Stimulated activated CD4-positive, alpha-beta T cell treated with anti-CD3 and anti-CD28 coated beads, Interleukin-12 subunit alpha, Interleukin-12 subunit beta, amount 100 ng/mL, for 48 hours (primary cell): ENCODE results near the gene SLC6A19.
"Not testable (repeated sequence)": the region's sequence is repeated elsewhere in the genome, so short reads cannot be mapped to it uniquely, and the experiment has no call there.

Experiments
- DNase-seq, 3 donors: peaks; one replicate each; pipeline ENCODE4 v3.0.0-alpha.2; 2020; ENCODE audit warnings: low read depth in 2 of 3, low spot score in 1 of 3

Gene SLC6A19

GRCh38 chr5:1201327-1202025 lies at the start of gene SLC6A19:
Gene SLC6A19, plus strand, starts transcription at chr5:1201595. Its CDS starts 56 bp downstream, at chr5:1201651.
- no peak for DNase-seq

- no peak for DNase-seq
Observed at GRCh38 chr5:1152156-1152555, 49.2 kb upstream of the SLC6A19 start.

DNA sequence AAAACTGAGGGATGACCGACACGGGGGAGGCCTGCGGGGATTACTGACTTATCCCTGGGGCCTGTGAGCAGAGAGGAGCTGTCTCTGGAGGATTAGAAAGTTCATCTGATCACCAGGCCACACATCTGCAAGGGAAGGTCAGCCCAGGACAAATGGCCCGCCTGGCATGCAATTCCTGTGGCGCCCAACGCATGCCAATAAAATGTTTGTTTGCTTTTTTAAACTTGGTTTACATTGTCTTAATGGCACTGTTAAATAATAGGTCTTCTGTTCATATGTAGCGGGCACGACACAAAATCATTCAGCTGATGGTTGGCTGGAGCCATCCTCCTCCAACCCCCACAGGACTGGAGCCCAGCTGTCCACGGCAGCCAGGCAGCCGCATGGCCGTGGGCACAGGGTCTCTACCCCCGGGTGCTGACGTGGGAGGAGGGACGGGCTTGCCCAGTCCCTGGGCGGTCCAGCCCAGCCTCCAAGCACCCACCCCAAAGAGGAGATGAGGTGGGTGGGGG lies 48.6 kb upstream of the SLC6A19 start:
- no peak for DNase-seq

DNA sequence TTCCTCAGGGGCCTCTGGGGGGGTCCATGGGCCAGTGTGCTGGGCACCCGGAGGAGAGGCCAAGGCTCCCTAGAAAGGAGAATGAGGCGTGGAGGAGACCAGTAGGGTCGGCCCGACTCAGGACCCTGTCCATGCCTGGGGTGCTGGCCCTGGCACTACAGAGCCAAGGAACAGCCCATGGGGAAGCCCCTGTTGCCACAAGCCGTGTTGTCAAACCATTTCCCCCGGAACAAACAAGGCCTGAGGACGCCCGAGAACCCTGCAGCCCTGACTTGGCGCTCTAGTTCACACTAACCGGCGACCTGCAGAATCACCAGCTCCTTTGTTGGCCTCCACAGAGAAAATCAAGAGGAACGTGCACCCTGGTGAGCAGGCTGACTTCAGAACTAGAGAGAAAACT lies 48.0 kb upstream of the SLC6A19 start:
- DNase-seq: no peak

DNA sequence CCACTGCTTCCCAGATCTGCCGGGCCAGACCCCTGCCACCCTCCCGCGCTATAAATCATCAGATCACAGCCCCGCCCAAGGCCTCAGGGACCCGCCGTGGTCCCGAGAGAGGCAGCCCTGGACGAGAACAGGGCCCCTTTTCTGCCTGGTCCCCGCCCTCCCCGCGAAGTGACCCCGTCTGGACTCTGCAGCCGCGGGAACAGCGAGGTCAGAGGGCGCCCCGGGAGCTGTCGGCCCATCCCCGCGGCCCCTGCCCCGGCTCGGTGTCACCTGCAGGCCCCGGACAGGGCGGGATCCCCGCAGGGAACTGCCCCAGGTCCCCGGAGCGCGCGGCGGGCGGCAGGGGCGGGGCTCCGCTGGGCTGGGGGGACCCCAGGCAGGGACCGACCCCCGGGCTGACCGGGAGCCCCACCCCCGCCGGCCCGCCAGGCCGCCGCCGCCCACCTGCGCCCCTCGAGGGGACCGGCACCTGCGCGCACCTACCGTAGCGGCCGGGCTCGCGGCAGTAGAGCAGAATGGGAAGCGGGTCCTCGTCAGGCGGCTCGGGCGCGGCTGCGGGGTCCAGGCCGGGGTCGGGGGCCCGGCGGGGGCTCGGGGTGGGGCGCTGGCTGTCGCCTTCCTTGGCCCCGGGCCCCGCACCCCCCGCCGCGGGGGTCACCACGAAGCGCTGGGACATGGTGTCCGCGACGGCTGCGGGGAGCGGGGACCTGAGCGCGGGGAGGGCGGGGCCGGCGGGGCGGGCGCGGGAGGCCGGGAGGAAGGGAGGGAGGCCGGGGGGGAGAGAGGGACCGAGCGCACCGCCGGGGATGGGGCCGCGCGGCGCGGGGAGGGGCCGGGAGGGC lies 46.0 kb upstream of the SLC6A19 start:
- no peak for DNase-seq

DNA sequence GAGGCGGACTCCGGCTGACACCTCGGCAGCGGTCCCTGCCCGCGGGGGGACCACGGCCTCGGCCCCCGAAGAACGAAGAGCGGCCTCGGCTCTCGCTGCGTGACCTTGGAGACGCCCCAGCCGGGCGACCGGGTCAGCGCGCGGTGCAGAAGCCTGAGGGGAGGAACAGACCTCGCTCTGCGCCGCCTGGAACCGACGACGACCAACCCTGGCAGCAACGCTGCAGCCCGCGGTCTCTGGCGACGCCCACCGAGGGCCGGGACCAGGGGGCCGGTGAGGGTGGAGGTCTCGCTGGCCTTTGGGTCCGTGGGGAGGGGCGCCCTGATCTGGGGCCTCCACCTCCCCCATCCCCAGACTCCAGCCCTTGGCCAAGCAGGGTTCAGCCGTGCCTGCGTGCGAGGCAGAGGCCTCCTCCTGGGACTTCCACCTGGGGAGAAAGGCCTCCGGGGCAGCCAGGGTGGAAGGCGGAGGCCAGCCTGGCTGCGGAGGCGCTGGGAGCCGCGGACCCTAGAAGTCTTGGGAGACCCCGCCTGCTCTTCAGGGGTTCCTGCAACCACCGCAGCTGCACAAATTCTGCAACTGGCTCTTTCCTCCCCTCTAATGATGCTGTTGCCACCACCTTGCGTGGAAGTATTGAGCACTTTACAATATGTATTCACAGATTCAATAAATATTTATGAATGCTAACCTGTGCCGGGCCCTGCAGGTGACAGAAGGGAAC lies 45.2 kb upstream of the SLC6A19 start:
- DNase-seq: no peak

GRCh38 chr5:1156754-1157460 lies 44.5 kb upstream of the SLC6A19 start:
- no peak for DNase-seq

DNA sequence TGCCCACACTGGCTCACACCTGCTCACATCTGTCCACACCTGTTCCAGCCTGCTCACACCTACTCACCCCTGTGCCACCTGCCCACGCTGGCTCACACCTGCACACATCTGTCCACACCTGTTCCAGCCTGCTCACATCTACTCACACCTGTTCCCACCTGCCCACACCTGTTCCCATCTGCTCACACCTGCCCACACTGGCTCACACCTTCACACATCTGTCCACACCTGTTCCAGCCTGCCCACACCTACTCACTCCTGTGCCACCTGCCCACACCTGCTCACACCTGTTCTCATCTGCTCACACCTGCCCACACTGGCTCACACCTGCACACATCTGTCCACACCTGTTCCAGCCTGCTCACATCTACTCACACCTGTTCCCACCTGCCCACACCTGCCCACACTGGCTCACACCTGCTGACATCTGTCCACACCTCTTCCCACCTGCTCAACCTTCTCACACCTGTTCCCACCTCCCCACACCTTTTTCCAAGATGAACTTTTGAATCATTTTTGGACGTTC lies 43.9 kb upstream of the SLC6A19 start:
- DNase-seq: not testable (repeated sequence)

DNA sequence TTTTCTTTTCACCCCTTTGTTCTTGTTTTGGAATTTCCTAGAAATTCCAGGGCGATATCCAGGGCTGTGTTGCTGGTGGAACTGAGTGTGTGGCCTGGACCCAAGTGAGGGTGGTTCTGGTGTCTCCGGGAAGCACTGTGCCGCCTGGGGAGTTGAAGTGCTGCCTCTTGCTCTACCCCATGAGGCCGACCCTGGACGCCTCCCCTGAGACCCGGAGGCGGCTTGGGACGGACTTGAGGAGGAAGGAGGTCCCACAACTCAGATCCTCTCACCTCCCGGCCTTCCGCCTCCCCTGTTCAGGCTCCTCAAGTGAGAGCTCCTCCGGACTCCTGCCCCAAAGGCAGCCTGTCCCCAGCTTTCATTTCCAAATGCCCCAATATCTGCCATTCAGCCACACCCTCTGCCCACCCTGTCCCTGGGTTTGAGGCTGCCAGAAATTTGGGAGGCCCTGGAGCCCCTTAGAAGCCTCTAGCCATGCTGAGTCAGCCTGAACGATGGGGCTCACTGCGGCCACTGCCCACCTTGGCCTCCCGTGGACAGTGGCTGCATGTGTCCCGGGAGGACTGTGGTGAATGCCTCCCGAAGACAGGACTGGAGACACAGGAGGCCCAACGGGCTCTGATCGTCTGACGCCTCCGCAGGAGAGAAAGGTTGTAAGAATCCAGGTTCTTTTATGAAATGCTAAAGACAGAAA lies 42.6 kb upstream of the SLC6A19 start:
- no peak for DNase-seq

GRCh38 chr5:1159341-1159675 lies 42.1 kb upstream of the SLC6A19 start:
- DNase-seq: no peak

- no peak for DNase-seq
Observed at GRCh38 chr5:1159774-1160406, 41.5 kb upstream of the SLC6A19 start.

DNA sequence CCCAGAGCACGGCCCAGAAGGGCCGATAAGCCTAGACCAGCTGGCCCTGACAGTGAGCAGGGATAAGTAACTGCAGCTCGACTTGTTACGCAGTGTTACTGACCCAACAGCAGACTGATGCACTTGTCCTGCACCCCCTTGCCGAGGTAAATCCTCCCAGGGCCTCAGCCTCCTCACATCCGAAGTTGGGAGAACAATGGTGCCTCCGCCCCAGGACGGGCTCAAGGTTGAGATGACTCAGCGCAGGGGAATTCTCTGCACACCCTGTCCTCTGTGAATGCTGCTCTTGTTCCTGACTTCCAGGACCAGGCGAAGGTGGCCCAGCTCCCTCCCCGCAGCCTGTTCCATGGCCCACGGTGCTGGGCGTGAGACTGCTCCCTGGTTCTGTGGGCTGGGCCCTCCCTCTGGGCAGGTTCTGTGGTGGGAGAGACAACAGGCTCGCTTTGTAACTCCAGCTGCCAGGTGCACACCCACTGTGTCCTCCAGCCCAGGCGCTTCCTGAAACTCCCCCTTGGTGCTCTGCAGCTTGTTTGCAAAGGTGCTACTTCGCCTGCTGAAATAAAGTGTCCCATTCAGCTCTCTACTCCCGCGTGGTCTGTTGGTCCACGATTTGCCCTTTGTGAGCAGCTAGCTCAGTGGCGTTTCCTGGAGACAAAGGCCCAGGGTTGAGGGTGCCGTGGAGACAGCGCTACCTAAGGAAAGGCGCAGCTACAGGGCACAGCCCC lies 40.1 kb upstream of the SLC6A19 start:
- no peak for DNase-seq

GRCh38 chr5:1161833-1162229 lies 39.6 kb upstream of the SLC6A19 start:
- DNase-seq: no peak

GRCh38 chr5:1162276-1162675 lies 39.1 kb upstream of the SLC6A19 start:
- DNase-seq: no peak

DNA sequence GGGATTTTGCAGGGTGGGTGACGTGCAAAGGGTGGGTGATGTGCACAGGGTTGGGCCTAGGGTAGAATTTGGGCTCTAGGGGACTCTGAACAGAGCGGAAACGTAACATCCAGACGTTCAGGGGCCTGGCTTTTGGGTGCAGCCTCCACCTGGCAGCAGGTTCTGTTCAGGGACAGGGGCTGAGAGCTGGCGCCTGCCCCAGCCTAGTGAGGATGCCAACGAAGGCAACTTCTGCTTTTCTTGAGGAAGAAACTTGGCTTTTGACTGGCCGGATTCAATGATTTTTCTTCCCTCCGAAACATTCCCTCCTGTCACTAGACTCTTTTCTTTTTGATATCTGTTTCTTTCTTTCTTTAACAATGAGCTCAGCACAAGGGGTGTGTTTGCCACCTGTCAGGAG lies 38.6 kb upstream of the SLC6A19 start:
- no peak for DNase-seq

GRCh38 chr5:1163366-1163765 lies 38.0 kb upstream of the SLC6A19 start:
- DNase-seq: no peak

DNA sequence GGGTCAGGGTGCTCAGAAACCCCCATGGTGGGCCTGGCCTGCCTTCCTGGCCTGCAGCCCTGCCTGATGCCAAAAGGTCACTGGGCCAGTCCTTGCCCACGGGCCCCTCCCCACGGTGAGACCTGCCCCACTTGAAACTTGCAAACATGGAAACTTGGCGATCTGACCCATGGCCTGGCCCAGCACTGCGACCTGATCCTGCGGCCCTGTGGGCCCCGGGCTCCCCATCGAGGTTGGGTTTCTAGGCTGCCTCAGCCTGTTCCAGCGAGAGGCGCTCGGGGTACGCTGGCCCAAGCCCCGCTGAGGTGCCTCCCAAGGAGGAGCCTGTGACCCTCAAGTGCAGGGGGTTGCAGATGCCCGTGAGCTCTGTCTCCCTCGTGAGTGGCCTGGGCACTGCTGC lies 37.5 kb upstream of the SLC6A19 start:
- no peak for DNase-seq

- DNase-seq: no peak
Observed at GRCh38 chr5:1164696-1165630, 36.4 kb upstream of the SLC6A19 start.
